GM13977 (cell line): Measurements from ENCODE around the gene HABP2.

ENCODE experiments used
- DNase-seq: peaks from one replicate; pipeline ENCODE4 v3.0.0; 2012; ENCODE audit warnings: low spot score
- in situ Hi-C: fragments of 300-500 bp; cut with MboI; formaldehyde crosslinking; loops from one replicate; pipeline ENCODE4 v1.12.0; 2022; ENCODE audit warnings: low sequenced_read_pairs, low pct_unique_long_range_greater_than_20kb, mixed read lengths, inconsistent platforms; ENCODE audit not compliant: unreplicated experiment
- TF ChIP-seq, protein P1 (sequence below): IDR thresholded peaks from 2 replicates; pipeline ENCODE4 v1.5.1; 2012; ENCODE audit warnings: mild to moderate bottlenecking, control low read depth; ENCODE audit not compliant: insufficient read depth; ENCODE audit errors: extremely low read depth, missing control alignments

HABP2 gene

DNA sequence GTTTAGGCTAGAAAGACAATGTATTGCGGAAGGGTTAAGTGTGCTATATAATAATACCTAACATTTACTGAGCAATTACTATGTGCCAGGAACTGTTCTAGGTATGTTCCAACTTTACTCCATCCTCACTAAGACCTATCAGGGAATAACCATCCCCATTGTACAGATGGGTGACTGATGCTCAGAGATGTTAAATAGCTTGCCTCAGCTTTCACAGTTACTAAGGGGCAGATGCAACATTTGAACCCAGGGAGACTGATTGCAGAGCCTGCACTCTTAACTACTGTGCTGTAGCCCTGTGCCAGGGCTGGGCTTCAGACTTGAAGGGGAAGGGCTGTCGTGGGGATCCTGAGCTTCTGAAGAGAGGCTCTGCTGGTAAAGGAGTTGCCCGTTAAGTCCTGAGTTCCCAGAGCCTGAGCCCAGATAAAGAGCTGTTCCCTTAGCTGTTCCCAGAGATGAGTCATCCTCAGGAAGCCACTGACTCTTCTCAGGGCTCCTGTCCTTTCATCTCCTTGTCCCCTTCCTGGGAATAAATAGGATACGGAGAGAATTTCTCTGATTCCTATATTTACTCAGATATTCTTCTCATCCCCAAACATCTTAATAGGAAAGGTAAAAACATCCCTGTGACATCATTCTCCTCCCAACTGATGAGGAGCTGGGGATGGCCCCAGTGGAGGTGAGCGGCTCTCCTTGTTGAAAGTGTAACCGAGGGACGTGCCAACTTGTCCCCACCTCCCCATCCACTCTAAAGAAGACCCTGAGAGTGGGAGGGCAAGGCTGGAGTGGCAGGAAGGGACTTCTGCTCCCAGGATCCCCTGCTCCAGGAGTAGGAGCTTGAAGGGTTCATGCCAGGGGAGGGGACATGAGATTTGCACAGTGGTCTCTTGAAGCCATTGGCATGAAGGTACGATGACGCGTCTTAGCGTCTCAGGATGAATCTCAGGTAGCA, 28.0 kb upstream of the HABP2 start:
- in situ Hi-C loops: no loop called here
- TF ChIP-seq, protein P1, sequence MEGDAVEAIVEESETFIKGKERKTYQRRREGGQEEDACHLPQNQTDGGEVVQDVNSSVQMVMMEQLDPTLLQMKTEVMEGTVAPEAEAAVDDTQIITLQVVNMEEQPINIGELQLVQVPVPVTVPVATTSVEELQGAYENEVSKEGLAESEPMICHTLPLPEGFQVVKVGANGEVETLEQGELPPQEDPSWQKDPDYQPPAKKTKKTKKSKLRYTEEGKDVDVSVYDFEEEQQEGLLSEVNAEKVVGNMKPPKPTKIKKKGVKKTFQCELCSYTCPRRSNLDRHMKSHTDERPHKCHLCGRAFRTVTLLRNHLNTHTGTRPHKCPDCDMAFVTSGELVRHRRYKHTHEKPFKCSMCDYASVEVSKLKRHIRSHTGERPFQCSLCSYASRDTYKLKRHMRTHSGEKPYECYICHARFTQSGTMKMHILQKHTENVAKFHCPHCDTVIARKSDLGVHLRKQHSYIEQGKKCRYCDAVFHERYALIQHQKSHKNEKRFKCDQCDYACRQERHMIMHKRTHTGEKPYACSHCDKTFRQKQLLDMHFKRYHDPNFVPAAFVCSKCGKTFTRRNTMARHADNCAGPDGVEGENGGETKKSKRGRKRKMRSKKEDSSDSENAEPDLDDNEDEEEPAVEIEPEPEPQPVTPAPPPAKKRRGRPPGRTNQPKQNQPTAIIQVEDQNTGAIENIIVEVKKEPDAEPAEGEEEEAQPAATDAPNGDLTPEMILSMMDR: no peak
- DNase-seq: no peak

- in situ Hi-C loops: no loop called here
- no peak for DNase-seq
- TF ChIP-seq, protein P1: no peak
These were observed 27.1 kb upstream of the HABP2 start for GRCh38 chr10:113525713-113526112.

GRCh38 chr10:113527211-113527906, 25.5 kb upstream of the HABP2 start:
- DNase-seq: no peak
- TF ChIP-seq, protein P1: no peak
- in situ Hi-C loops: no loop called here

DNA sequence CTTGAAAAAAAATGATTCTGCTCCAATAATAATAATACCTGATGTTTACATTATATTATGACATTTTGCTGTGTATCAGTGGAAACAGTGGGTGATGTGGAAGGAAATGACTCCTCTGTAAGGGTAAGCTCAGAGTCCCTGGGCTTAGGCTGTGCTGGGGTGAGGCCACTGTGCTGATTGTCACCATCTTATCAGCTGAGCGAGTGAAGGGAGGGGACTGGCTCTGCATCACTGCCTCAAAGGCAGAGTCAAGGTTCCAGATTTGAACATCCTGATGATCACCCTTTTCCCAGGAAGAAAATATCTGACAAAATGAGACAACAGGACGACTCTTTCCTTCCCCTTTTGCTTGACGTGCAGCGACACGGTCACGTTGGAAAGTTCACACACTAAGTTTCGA, 24.0 kb upstream of the HABP2 start:
- DNase-seq: no peak
- TF ChIP-seq, protein P1: no peak
- in situ Hi-C loops: no loop called here

DNA sequence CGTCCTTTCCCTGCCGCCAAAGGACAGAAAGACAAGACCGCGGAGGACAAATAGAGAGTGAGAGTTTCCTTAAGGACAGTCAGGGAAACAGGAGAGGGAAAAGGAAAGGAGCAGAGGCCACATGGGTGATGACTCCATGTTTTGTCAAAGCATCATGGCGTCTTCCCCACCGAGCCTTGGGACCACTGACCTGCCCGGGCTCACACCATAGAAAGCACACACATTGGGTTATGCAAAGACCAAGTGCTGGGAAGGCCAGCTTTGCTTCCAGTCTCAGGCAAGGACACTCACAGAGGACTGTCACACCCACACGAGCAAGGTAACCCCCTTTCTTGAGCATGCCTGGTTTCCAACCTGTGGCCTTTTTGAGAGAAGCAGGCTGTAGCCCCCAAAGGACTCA, 23.3 kb upstream of the HABP2 start:
- TF ChIP-seq, protein P1: no peak
- in situ Hi-C loops: no loop called here
- DNase-seq: no peak

DNA sequence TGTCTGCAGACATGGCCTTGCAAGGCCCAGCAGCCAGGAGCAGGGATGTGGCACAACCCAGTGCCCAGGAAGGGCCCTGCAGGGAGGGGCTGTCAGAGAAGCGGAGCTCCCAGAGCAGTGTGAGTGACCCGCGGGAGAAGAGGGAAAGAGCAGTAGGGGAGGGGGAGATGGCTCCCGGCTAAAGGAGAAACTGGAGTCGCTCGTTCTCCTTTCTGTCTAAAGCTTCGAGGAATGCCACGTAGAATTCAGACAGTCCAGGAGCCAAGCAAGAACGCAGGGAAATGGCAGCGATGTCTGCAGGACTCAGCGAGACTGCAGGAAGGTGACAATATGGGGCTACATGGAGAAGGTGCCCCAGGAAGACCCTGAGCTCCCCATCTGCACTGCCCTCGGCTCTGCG, 22.4 kb upstream of the HABP2 start:
- in situ Hi-C loops: no loop called here
- DNase-seq: no peak
- TF ChIP-seq, protein P1: no peak
